ENCODE data around the gene CARD16.

DNA sequence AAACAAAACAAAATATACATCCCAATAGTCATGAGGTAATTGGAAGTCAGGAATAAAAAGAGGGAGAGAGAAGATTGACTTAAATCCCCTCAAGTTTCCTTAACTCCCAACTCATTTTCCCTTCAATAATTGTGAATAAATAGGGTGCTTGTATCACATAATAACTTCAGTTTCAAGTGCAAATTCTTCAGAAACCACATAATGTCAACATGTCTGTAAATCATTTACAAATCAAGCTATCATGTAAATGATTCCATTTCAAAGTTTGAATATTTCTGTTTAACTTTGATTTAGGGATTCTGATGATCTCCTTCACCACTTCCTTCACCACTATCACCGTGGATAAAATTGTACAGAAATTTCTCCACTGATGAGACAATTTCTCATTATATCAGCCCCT lies 45.4 kb downstream of the CARD16 start:
- TF ChIP-seq, protein P1, sequence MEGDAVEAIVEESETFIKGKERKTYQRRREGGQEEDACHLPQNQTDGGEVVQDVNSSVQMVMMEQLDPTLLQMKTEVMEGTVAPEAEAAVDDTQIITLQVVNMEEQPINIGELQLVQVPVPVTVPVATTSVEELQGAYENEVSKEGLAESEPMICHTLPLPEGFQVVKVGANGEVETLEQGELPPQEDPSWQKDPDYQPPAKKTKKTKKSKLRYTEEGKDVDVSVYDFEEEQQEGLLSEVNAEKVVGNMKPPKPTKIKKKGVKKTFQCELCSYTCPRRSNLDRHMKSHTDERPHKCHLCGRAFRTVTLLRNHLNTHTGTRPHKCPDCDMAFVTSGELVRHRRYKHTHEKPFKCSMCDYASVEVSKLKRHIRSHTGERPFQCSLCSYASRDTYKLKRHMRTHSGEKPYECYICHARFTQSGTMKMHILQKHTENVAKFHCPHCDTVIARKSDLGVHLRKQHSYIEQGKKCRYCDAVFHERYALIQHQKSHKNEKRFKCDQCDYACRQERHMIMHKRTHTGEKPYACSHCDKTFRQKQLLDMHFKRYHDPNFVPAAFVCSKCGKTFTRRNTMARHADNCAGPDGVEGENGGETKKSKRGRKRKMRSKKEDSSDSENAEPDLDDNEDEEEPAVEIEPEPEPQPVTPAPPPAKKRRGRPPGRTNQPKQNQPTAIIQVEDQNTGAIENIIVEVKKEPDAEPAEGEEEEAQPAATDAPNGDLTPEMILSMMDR (IDR thresholded peaks at IDR 0.05): no peak
- TF ChIP-seq EZH2 (IDR thresholded peaks at IDR 0.05; ENCODE audit: borderline replicate concordance, insufficient read depth, low read depth, low read length, poor library complexity, severe bottlenecking): no peak

Data from B cell (primary cell).